Natural killer cell (primary cell): Measurements from ENCODE around the gene ERMAP. TPM values are rescaled to one million over a fixed set of nuclear protein-coding genes. Genes with fewer than 3 reads are reported as not detected.
"Not testable (repeated sequence)": the region's sequence is repeated elsewhere in the genome, so short reads cannot be mapped to it uniquely, and the experiment has no call there.

Source experiments
- ATAC-seq, 3 donors: fragments of 150-1000 bp in 2 of 3; fragments of 200-7000 bp in 1 of 3; cut with Tn5 transposase; 1 replicate in 1 of 3; 2 replicates in 2 of 3; pipeline ENCODE4 v1.10.0; 2021; ENCODE audit warnings: mild to moderate bottlenecking in 2 of 3, moderate library complexity in 2 of 3
- DNase-seq, 2 donors: peaks; one replicate each; pipeline versions ENCODE4 v3.0.0 to v3.0.0-alpha.2; 2013 to 2021; ENCODE audit warnings: mixed read lengths in 1 of 2
- H3K27ac ChIP-seq: one replicate; pipeline ENCODE4 v1.5.1; 2013; ENCODE audit warnings: mild to moderate bottlenecking, low read length
- H3K27me3 ChIP-seq: one replicate; pipeline ENCODE4 v1.6.1; 2013; ENCODE audit warnings: low read length; ENCODE audit not compliant: control insufficient read depth, insufficient read depth
- H3K36me3 ChIP-seq: one replicate; pipeline ENCODE4 v1.6.1; 2013; ENCODE audit warnings: low read length; ENCODE audit not compliant: control insufficient read depth, insufficient read depth
- H3K4me1 ChIP-seq: one replicate; pipeline ENCODE4 v1.6.1; 2013; ENCODE audit warnings: low read length; ENCODE audit not compliant: control insufficient read depth, insufficient read depth
- H3K4me3 ChIP-seq: one replicate; pipeline ENCODE4 v1.5.1; 2013; ENCODE audit warnings: low read length
- H3K9me3 ChIP-seq: one replicate; pipeline ENCODE4 v1.6.1; 2013; ENCODE audit warnings: low read length; ENCODE audit not compliant: control insufficient read depth, insufficient read depth
- H3K27ac Mint-ChIP-seq, 2 donors: one replicate each; pipeline ENCODE4 v1.8.0; 2022; ENCODE audit warnings: mild to moderate bottlenecking in 2 of 2, mixed read lengths in 2 of 2, moderate library complexity in 1 of 2
- H3K27me3 Mint-ChIP-seq, 2 donors: one replicate each; pipeline ENCODE4 v1.8.0; 2022; ENCODE audit warnings: low read depth in 2 of 2, mixed read lengths in 2 of 2
- H3K36me3 Mint-ChIP-seq: one replicate; pipeline ENCODE4 v1.8.0; 2022; ENCODE audit warnings: mixed read lengths
- H3K4me1 Mint-ChIP-seq, 2 donors: one replicate each; pipeline ENCODE4 v1.8.0; 2022; ENCODE audit warnings: mixed read lengths in 2 of 2
- H3K4me3 Mint-ChIP-seq: one replicate; pipeline ENCODE4 v1.8.0; 2022; ENCODE audit warnings: mild to moderate bottlenecking, moderate library complexity, mixed read lengths
- H3K9me3 Mint-ChIP-seq, 2 donors: one replicate each; pipeline ENCODE4 v1.8.0; 2022; ENCODE audit warnings: mixed read lengths in 2 of 2
- CTCF ChIP-seq: fragments of 200-600 bp; IDR thresholded peaks from one replicate; pipeline ENCODE4 v1.8.0; 2022; ENCODE audit warnings: antibody characterized with exemption
- WGBS: methylation state at CpG from one replicate; pipeline ENCODE4 v1.1.7; 2013; ENCODE audit warnings: missing lambda C conversion rate; ENCODE audit not compliant: insufficient coverage; 5-methylcytosine and 5-hydroxymethylcytosine counted together
- intact Hi-C: fragments of 100-400 bp; cut with micrococcal nuclease; formaldehyde crosslinking; loops from one replicate; pipeline ENCODE4 v1.14.2; 2022
- total RNA-seq, 4 donors: library from RNA; stranded (reverse); fragments of 120-200 nt in 1 of 4; gene quantifications; one replicate each; pipeline versions ENCODE4 v1.2.3 to v1.2.4, GENCODE V29; 2013 to 2022

Gene ERMAP
- total RNA-seq, 3 donors from 2014 or later (not counting 1 experiment from before 2014, with no cell fraction given), result 7.0 to 7.5 (median 7.5) TPM

GRCh38 chr1:42853116-42853884 is 36.4 kb downstream of the ERMAP start:
- Histone ChIP-seq H3K4me1 (no peaks in the 10 kb centered on the region), H3K36me3 (peaks cover 16% of the 10 kb centered on the region), H3K4me3 (no peak overlapping the region), H3K27me3 (no peaks in the 10 kb centered on the region), H3K27ac (no peak overlapping the region), H3K9me3 (no peaks in the 10 kb centered on the region)
- Mint-ChIP-seq H3K36me3 (no peaks in the 10 kb centered on the region), H3K9me3 (no peaks in the 10 kb centered on the region), H3K4me1 (peaks cover 4 to 8% of the 10 kb centered on the region in 2 donors), H3K27me3 (no peaks in the 10 kb centered on the region), H3K27ac (no peak overlapping the region), H3K4me3 (no peak overlapping the region)
- no peak for DNase-seq
- no peak for ATAC-seq
- intact Hi-C loops, result no loop called here
- 96% methylated on average over 5 of the region's 6 CpGs for WGBS
- no peak for TF ChIP-seq CTCF

DNA sequence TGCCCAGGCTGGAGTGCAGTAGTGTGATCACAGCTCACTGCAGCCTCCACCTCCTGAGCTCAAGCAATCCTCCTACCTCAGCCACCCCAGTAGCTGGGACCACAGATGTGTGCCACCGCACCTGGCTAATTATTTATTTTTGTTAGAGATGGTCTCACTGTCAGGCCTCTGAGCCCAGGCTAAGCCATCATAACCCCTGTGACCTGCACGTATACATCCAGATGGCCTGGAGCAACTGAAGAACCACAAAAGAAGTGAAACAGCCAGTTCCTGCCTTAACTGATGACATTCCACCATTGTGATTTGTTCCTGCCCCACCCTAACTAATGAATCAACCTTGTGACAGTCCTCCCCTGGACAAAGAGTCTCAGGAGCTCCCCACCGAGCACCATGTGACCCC is 39.6 kb downstream of the ERMAP start:
- H3K4me1 Mint-ChIP-seq, intact Hi-C loops, DNase-seq, H3K36me3 ChIP-seq, H3K4me3 Mint-ChIP-seq, H3K9me3 Mint-ChIP-seq, ATAC-seq, H3K27me3 ChIP-seq, H3K4me3 ChIP-seq, H3K27ac ChIP-seq, H3K27ac Mint-ChIP-seq, H3K9me3 ChIP-seq, H3K4me1 ChIP-seq: not testable (repeated sequence)
- Mint-ChIP-seq H3K27me3 (peaks cover 16 to 21% of the 10 kb centered on the region in 2 donors), H3K36me3 (peaks cover 12% of the 10 kb centered on the region)
- 93% methylated on average over 3 of the region's 3 CpGs for WGBS

DNA sequence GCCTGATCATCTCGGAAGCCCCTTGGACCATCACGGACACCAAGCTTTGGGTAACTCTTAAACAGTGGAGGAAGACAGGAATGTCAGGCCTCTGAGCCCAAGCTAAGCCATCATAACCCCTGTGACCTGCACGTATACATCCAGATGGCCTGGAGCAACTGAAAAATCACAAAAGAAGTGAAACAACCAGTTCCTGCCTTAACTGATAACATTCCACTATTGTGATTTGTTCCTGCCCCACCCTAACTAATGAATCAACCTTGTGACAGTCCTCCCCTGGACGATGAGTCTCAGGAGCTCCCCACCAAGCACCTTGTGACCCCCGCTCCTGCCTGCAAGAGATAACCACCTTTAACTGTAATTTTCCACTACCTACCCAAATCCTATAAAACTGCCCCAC is 42.4 kb downstream of the ERMAP start:
- H3K4me3 Mint-ChIP-seq, H3K4me3 ChIP-seq, intact Hi-C loops, H3K4me1 Mint-ChIP-seq, H3K36me3 ChIP-seq, ATAC-seq, H3K27ac ChIP-seq, DNase-seq, H3K4me1 ChIP-seq, H3K9me3 ChIP-seq, H3K9me3 Mint-ChIP-seq, H3K27me3 ChIP-seq, H3K27ac Mint-ChIP-seq: not testable (repeated sequence)
- Mint-ChIP-seq H3K27me3 (peaks cover 21 to 24% of the 10 kb centered on the region in 2 donors), H3K36me3 (peaks cover 12% of the 10 kb centered on the region)
- WGBS, result 93% methylated on average over 5 of the region's 5 CpGs

- Histone ChIP-seq H3K4me3 (no peak overlapping the region), H3K27ac (no peak overlapping the region), H3K36me3 (no peaks in the 10 kb centered on the region), H3K9me3 (peaks cover 9% of the 10 kb centered on the region), H3K27me3 (peaks cover 2% of the 10 kb centered on the region), H3K4me1 (no peaks in the 10 kb centered on the region)
- intact Hi-C loops, result no loop called here
- no peak for TF ChIP-seq CTCF
- Mint-ChIP-seq H3K4me3 (no peak overlapping the region), H3K36me3 (peaks cover 12% of the 10 kb centered on the region), H3K27ac (no peak overlapping the region), H3K9me3 (peaks cover 3 to 8% of the 10 kb centered on the region in 2 donors), H3K4me1 (no peaks in the 10 kb centered on the region), H3K27me3 (peaks cover 21 to 30% of the 10 kb centered on the region in 2 donors)
- DNase-seq (no peak), ATAC-seq (no peak)
- 92% methylated on average over 4 of the region's 4 CpGs for WGBS
Measured at GRCh38 chr1:42860339-42861013, 43.6 kb downstream of the ERMAP start.
